WTC11 (cell line): ENCODE data around the gene STARD10. TPM values are rescaled to one million over a fixed set of nuclear protein-coding genes. Genes with fewer than 3 reads are reported as not detected.

Experiments
- AR ChIP-seq: fragments of 250-450 bp; sonication (Bioruptor Pico); IDR thresholded peaks from 2 replicates; pipeline ENCODE4 v1.9.0; 2021; ENCODE audit warnings: mild to moderate bottlenecking
- ARID4B ChIP-seq: sonication (generic); formaldehyde crosslinking; IDR thresholded peaks from 2 replicates; pipeline ENCODE4 v1.8.0; 2023; ENCODE audit warnings: missing genetic modification reagents, mild to moderate bottlenecking, borderline replicate concordance
- CBFB ChIP-seq: sonication (generic); formaldehyde crosslinking; IDR thresholded peaks from 2 replicates; pipeline ENCODE4 v1.8.1; 2022; ENCODE audit warnings: mild to moderate bottlenecking, low read depth, missing genetic modification reagents
- CREB1 ChIP-seq: sonication (generic); formaldehyde crosslinking; IDR thresholded peaks from 2 replicates; pipeline ENCODE4 v1.8.0; 2023; ENCODE audit warnings: mild to moderate bottlenecking, missing genetic modification reagents
- E2F5 ChIP-seq: sonication (generic); formaldehyde crosslinking; IDR thresholded peaks from 2 replicates; pipeline ENCODE4 v1.8.1; 2022; ENCODE audit warnings: mild to moderate bottlenecking, moderate library complexity, missing genetic modification reagents
- ESRRA ChIP-seq: sonication (generic); formaldehyde crosslinking; IDR thresholded peaks from 2 replicates; pipeline ENCODE4 v1.8.1; 2022; ENCODE audit warnings: mild to moderate bottlenecking, missing genetic modification reagents, borderline replicate concordance
- ETV6 ChIP-seq: sonication (generic); formaldehyde crosslinking; IDR thresholded peaks from 2 replicates; pipeline ENCODE4 v1.8.1; 2022; ENCODE audit warnings: mild to moderate bottlenecking, missing genetic modification reagents
- GABPB1 ChIP-seq: sonication (generic); formaldehyde crosslinking; IDR thresholded peaks from 2 replicates; pipeline ENCODE4 v1.8.1; 2023; ENCODE audit warnings: mild to moderate bottlenecking, missing genetic modification reagents
- GTF2I ChIP-seq: fragments of 250-450 bp; sonication (Bioruptor Pico); conservative IDR thresholded peaks from 2 replicates; pipeline ENCODE4 v1.4.0; 2021; ENCODE audit warnings: mild to moderate bottlenecking
- HMGXB4 ChIP-seq: sonication (generic); formaldehyde crosslinking; IDR thresholded peaks from 2 replicates; pipeline ENCODE4 v1.8.1; 2023; ENCODE audit warnings: mild to moderate bottlenecking, moderate library complexity, missing genetic modification reagents
- IRF1 ChIP-seq: sonication (generic); formaldehyde crosslinking; IDR thresholded peaks from 2 replicates; pipeline ENCODE4 v1.8.0; 2023; ENCODE audit warnings: missing genetic modification reagents
- NR2C2 ChIP-seq: sonication (generic); formaldehyde crosslinking; IDR thresholded peaks from 2 replicates; pipeline ENCODE4 v1.8.0; 2022; ENCODE audit warnings: mild to moderate bottlenecking, missing genetic modification reagents
- NR3C1 ChIP-seq: sonication (generic); formaldehyde crosslinking; conservative IDR thresholded peaks from 2 replicates; pipeline ENCODE4 v1.8.1; 2023; ENCODE audit warnings: low read depth, mild to moderate bottlenecking, missing genetic modification reagents
- RORB ChIP-seq: fragments of 250-450 bp; sonication (Bioruptor Pico); IDR thresholded peaks from 2 replicates; pipeline ENCODE4 v1.9.0; 2021; ENCODE audit warnings: mild to moderate bottlenecking
- SMAD3 ChIP-seq: sonication (generic); formaldehyde crosslinking; IDR thresholded peaks from 2 replicates; pipeline ENCODE4 v1.8.0; 2022; ENCODE audit warnings: missing genetic modification reagents, mild to moderate bottlenecking, borderline replicate concordance
- SOX15 ChIP-seq: fragments of 250-450 bp; sonication (Bioruptor Pico); IDR thresholded peaks from 2 replicates; pipeline ENCODE4 v1.9.0; 2021; ENCODE audit warnings: mild to moderate bottlenecking
- SP1 ChIP-seq: sonication (generic); formaldehyde crosslinking; conservative IDR thresholded peaks from 2 replicates; pipeline ENCODE4 v1.8.1; 2022; ENCODE audit warnings: missing genetic modification reagents
- ZNF317 ChIP-seq: sonication (generic); formaldehyde crosslinking; IDR thresholded peaks from 2 replicates; pipeline ENCODE4 v1.8.1; 2023; ENCODE audit warnings: low read depth, mild to moderate bottlenecking, moderate library complexity, missing genetic modification reagents, borderline replicate concordance
- ZNF396 ChIP-seq: fragments of 250-450 bp; sonication (Bioruptor Pico); IDR thresholded peaks from 2 replicates; pipeline ENCODE4 v1.8.0; 2021; ENCODE audit warnings: mild to moderate bottlenecking, moderate library complexity, borderline replicate concordance
- ZNF416 ChIP-seq: fragments of 250-450 bp; sonication (Bioruptor Pico); IDR thresholded peaks from 2 replicates; pipeline ENCODE4 v1.9.0; 2021; ENCODE audit warnings: mild to moderate bottlenecking, inconsistent platforms
- total RNA-seq: library from RNA; stranded (reverse); gene quantifications from 3 replicates; pipeline ENCODE4 v1.2.3, GENCODE V29; 2021
- TF ChIP-seq, protein P1 (sequence below): sonication (generic); formaldehyde crosslinking; IDR thresholded peaks from 2 replicates; pipeline ENCODE4 v1.8.1; 2022; ENCODE audit warnings: low read depth, mild to moderate bottlenecking, moderate library complexity, missing genetic modification reagents, borderline replicate concordance
- TF ChIP-seq, protein P2 (sequence below): fragments of 250-450 bp; sonication (Bioruptor Pico); IDR thresholded peaks from 2 replicates; pipeline ENCODE4 v1.9.0; 2021; ENCODE audit warnings: moderate library complexity, mild to moderate bottlenecking, inconsistent platforms, borderline replicate concordance
- TF ChIP-seq, protein P3 (sequence below): sonication (generic); formaldehyde crosslinking; IDR thresholded peaks from 2 replicates; pipeline ENCODE4 v1.8.0; 2023; ENCODE audit warnings: mild to moderate bottlenecking, missing genetic modification reagents

STARD10 gene
- total RNA-seq, 1 experiment from 2014 or later: 32.0 TPM

GRCh38 chr11:72821920-72822799, 28.3 kb upstream of the STARD10 start (continued):
- TF ChIP-seq ETV6 (CRISPR knock-in tag): peak; percentile 94
- TF ChIP-seq ARID4B (CRISPR knock-in tag): no peak
- TF ChIP-seq E2F5 (CRISPR knock-in tag): peak; percentile 89
- TF ChIP-seq ESRRA (CRISPR knock-in tag): no peak
- TF ChIP-seq GABPB1 (CRISPR knock-in tag): 0 out of 2 replicates have a peak, but pooled peaks have one; percentile 6
- peak; percentile 86 for TF ChIP-seq HMGXB4 (CRISPR knock-in tag)
- TF ChIP-seq ZNF396: no peak
- peak; percentile 95 for TF ChIP-seq SP1 (CRISPR knock-in tag)
- peak; percentile 61; the same call in 1 of the 2 replicates for TF ChIP-seq SMAD3
- TF ChIP-seq, protein P1, sequence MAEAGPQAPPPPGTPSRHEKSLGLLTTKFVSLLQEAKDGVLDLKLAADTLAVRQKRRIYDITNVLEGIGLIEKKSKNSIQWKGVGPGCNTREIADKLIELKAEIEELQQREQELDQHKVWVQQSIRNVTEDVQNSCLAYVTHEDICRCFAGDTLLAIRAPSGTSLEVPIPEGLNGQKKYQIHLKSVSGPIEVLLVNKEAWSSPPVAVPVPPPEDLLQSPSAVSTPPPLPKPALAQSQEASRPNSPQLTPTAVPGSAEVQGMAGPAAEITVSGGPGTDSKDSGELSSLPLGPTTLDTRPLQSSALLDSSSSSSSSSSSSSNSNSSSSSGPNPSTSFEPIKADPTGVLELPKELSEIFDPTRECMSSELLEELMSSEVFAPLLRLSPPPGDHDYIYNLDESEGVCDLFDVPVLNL: no peak
- TF ChIP-seq GTF2I (CRISPR knock-in tag): no peak
- TF ChIP-seq NR3C1 (CRISPR knock-in tag): no peak
- TF ChIP-seq AR (CRISPR knock-in tag): no peak
- no peak for TF ChIP-seq CREB1 (CRISPR knock-in tag)
- TF ChIP-seq, protein P2, sequence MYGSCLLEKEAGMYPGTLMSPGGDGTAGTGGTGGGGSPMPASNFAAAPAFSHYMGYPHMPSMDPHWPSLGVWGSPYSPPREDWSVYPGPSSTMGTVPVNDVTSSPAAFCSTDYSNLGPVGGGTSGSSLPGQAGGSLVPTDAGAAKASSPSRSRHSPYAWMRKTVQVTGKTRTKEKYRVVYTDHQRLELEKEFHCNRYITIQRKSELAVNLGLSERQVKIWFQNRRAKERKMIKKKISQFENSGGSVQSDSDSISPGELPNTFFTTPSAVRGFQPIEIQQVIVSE (CRISPR knock-in tag): no peak
- TF ChIP-seq RORB: no peak
- TF ChIP-seq ZNF416: no peak
- peak; percentile 79; the same call in 1 of the 2 replicates for TF ChIP-seq IRF1 (CRISPR knock-in tag)
- TF ChIP-seq ZNF317 (CRISPR knock-in tag): no peak
- TF ChIP-seq SOX15: no peak
- TF ChIP-seq CBFB (CRISPR knock-in tag): peak; percentile 53; the same call in 1 of the 2 replicates
- TF ChIP-seq, protein P3, sequence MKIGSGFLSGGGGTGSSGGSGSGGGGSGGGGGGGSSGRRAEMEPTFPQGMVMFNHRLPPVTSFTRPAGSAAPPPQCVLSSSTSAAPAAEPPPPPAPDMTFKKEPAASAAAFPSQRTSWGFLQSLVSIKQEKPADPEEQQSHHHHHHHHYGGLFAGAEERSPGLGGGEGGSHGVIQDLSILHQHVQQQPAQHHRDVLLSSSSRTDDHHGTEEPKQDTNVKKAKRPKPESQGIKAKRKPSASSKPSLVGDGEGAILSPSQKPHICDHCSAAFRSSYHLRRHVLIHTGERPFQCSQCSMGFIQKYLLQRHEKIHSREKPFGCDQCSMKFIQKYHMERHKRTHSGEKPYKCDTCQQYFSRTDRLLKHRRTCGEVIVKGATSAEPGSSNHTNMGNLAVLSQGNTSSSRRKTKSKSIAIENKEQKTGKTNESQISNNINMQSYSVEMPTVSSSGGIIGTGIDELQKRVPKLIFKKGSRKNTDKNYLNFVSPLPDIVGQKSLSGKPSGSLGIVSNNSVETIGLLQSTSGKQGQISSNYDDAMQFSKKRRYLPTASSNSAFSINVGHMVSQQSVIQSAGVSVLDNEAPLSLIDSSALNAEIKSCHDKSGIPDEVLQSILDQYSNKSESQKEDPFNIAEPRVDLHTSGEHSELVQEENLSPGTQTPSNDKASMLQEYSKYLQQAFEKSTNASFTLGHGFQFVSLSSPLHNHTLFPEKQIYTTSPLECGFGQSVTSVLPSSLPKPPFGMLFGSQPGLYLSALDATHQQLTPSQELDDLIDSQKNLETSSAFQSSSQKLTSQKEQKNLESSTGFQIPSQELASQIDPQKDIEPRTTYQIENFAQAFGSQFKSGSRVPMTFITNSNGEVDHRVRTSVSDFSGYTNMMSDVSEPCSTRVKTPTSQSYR (CRISPR knock-in tag): no peak
- peak; percentile 23 for TF ChIP-seq NR2C2 (CRISPR knock-in tag)
